ENCODE measurements around the gene HSF2BP. TPM values are rescaled to one million over a fixed set of nuclear protein-coding genes. Genes with fewer than 3 reads are reported as not detected.
"Not testable (repeated sequence)": the region's sequence is repeated elsewhere in the genome, so short reads cannot be mapped to it uniquely, and the experiment has no call there.

HSF2BP gene
- total RNA-seq, 1 donor from 2014 or later: 1.1 TPM

- H3K36me3 Mint-ChIP-seq (ENCODE audit: low read depth); H3K27me3 Mint-ChIP-seq (ENCODE audit: low read depth); H3K4me3 Mint-ChIP-seq (ENCODE audit: low read depth); H3K27ac Mint-ChIP-seq; H3K9me3 Mint-ChIP-seq; H3K4me1 Mint-ChIP-seq (ENCODE audit: low read depth); intact Hi-C loops (cut with micrococcal nuclease); DNase-seq (ENCODE audit: low spot score): not testable (repeated sequence)
Observed at GRCh38 chr21:43522495-43523131, 136.7 kb downstream of the HSF2BP start.

DNA sequence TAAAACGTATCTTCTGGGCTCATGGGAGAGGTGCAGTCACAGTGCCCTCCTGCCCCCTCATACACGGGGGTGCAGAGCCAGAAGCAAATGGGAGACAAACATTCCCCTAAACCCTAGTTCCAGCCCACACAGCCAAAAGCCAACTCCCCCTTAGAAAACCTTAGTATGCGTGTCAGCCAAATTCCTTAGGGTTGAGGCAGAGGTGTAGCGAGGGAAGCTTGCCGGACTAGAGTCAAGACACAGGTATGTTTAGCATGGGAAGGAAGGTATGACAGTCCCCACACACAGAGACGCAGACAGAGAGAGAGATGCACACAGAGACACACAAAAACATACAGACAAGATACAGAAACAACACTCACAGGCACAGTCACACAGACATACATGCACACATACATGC is 141.6 kb downstream of the HSF2BP start:
- not testable (repeated sequence) for H3K27me3 Mint-ChIP-seq (ENCODE audit: low read depth); H3K36me3 Mint-ChIP-seq (ENCODE audit: low read depth)

GRCh38 chr21:43516860-43517627 is 142.2 kb downstream of the HSF2BP start:
- H3K27me3 Mint-ChIP-seq (ENCODE audit: low read depth); H3K9me3 Mint-ChIP-seq; DNase-seq (ENCODE audit: low spot score); H3K4me1 Mint-ChIP-seq (ENCODE audit: low read depth); H3K4me3 Mint-ChIP-seq (ENCODE audit: low read depth); H3K27ac Mint-ChIP-seq; H3K36me3 Mint-ChIP-seq (ENCODE audit: low read depth); intact Hi-C loops (cut with micrococcal nuclease): not testable (repeated sequence)

More for the DNA sequence above, 141.6 kb downstream of the HSF2BP start:
- DNase-seq (ENCODE audit: low spot score); H3K4me3 Mint-ChIP-seq (ENCODE audit: low read depth); intact Hi-C loops (cut with micrococcal nuclease); H3K27ac Mint-ChIP-seq; H3K9me3 Mint-ChIP-seq; H3K4me1 Mint-ChIP-seq (ENCODE audit: low read depth): not testable (repeated sequence)

DNA sequence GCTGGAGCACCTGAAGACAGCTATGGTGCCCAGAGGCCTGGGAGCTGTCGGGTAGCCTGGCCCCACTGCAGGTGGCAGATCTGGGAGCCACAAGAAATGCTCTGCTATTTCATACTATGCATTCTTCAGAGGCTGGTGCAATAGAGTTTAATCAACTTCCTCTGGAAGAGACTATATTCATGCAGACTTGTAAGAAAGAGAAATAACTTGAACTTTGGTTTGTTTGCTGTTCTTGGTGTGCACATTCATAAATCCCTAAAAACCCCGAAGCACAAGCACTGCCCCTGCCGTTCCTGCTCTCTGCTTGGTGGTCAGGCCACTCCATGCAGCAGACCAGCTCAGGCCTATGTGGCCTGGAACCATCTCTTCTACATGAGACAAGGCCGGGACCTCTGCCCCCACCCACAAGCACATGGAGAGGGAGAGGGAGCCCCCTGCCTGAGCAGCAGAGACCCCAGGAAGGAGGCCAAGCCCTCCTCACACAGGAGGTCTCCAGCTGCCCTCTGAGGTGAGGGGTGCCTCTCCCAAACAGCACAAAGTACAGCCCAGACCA is 142.9 kb downstream of the HSF2BP start:
- not testable (repeated sequence) for H3K27ac Mint-ChIP-seq

GRCh38 chr21:43514834-43515233 is 144.5 kb downstream of the HSF2BP start:
- not testable (repeated sequence) for DNase-seq (ENCODE audit: low spot score); H3K9me3 Mint-ChIP-seq; H3K4me3 Mint-ChIP-seq (ENCODE audit: low read depth)

More for the DNA sequence above, 142.9 kb downstream of the HSF2BP start:
- intact Hi-C loops (cut with micrococcal nuclease); DNase-seq (ENCODE audit: low spot score); H3K4me1 Mint-ChIP-seq (ENCODE audit: low read depth); H3K27me3 Mint-ChIP-seq (ENCODE audit: low read depth); H3K9me3 Mint-ChIP-seq; H3K4me3 Mint-ChIP-seq (ENCODE audit: low read depth); H3K36me3 Mint-ChIP-seq (ENCODE audit: low read depth): not testable (repeated sequence)

DNA sequence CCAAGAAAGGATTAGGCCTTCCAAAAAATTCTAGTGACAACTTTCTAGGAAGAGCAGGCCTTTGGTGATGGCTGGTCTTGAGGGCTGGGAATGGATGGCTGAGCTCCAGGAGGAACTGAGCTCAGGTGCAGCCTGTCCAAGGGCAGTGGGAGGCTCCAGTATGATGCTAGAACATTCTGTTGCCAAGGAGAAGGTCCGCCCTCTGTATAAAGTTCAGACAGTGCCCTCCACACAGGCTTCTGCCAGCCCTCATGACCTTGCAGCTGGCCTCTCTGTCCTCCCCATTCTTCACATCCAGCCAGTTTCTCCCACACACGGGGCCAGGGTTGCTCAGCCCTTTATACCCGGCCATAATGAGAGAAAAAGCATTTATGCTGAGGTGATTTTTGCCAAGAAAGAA is 146.3 kb downstream of the HSF2BP start:
- H3K4me3 Mint-ChIP-seq (ENCODE audit: low read depth); DNase-seq (ENCODE audit: low spot score); H3K27ac Mint-ChIP-seq; H3K9me3 Mint-ChIP-seq; H3K27me3 Mint-ChIP-seq (ENCODE audit: low read depth); H3K4me1 Mint-ChIP-seq (ENCODE audit: low read depth); intact Hi-C loops (cut with micrococcal nuclease); H3K36me3 Mint-ChIP-seq (ENCODE audit: low read depth): not testable (repeated sequence)

More at GRCh38 chr21:43514834-43515233, 144.5 kb downstream of the HSF2BP start:
- H3K36me3 Mint-ChIP-seq (ENCODE audit: low read depth); H3K27ac Mint-ChIP-seq; intact Hi-C loops (cut with micrococcal nuclease); H3K4me1 Mint-ChIP-seq (ENCODE audit: low read depth); H3K27me3 Mint-ChIP-seq (ENCODE audit: low read depth): not testable (repeated sequence)

DNA sequence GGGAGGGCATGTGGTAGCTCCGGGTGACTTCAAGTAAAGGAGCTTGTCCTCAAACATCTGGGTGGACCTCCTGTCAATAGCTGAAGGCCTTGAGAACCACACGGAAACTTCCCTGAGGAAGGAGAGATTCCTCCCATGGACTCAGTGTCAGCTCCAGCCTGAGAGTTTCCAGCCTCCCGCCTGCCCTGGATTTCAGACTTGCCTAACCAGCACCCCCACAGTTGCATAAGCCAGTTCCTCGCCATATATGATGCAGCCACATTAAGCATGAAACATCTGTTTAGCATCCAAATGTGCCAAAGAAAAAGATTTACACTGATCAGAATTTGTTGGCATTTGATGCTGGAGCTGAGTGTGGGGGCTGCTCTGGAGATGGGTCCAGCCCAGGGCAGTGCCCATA is 148.1 kb downstream of the HSF2BP start:
- intact Hi-C loops (cut with micrococcal nuclease); H3K36me3 Mint-ChIP-seq (ENCODE audit: low read depth); H3K4me1 Mint-ChIP-seq (ENCODE audit: low read depth); H3K27ac Mint-ChIP-seq; H3K4me3 Mint-ChIP-seq (ENCODE audit: low read depth); DNase-seq (ENCODE audit: low spot score); H3K27me3 Mint-ChIP-seq (ENCODE audit: low read depth); H3K9me3 Mint-ChIP-seq: not testable (repeated sequence)

- H3K36me3 Mint-ChIP-seq (ENCODE audit: low read depth); H3K27me3 Mint-ChIP-seq (ENCODE audit: low read depth); H3K27ac Mint-ChIP-seq; DNase-seq (ENCODE audit: low spot score); H3K9me3 Mint-ChIP-seq; H3K4me1 Mint-ChIP-seq (ENCODE audit: low read depth); intact Hi-C loops (cut with micrococcal nuclease); H3K4me3 Mint-ChIP-seq (ENCODE audit: low read depth): not testable (repeated sequence)
Observed at GRCh38 chr21:43510669-43511068, 148.6 kb downstream of the HSF2BP start.

DNA sequence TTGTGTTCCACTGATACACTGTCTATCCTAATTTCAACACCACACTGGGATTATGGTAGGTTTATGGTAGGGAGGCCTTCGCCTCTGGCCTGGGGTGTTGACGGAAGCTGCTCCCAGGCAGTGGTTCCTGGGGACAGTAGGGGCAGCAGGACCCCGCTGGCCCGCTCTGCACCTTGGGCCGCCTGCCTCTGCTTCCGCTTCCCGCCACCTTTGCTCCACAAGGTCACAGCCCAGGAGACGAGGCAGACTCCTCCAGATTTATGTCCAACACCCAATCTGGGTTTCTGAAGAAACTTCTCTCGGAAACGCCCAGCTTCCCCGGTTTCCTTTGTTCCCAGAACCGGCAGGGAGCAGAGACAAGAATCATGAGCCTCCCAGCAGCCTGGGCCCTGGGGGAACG is 155.4 kb downstream of the HSF2BP start:
- H3K9me3 Mint-ChIP-seq; intact Hi-C loops (cut with micrococcal nuclease); DNase-seq (ENCODE audit: low spot score); H3K4me3 Mint-ChIP-seq (ENCODE audit: low read depth); H3K36me3 Mint-ChIP-seq (ENCODE audit: low read depth); H3K27me3 Mint-ChIP-seq (ENCODE audit: low read depth); H3K27ac Mint-ChIP-seq; H3K4me1 Mint-ChIP-seq (ENCODE audit: low read depth): not testable (repeated sequence)

DNA sequence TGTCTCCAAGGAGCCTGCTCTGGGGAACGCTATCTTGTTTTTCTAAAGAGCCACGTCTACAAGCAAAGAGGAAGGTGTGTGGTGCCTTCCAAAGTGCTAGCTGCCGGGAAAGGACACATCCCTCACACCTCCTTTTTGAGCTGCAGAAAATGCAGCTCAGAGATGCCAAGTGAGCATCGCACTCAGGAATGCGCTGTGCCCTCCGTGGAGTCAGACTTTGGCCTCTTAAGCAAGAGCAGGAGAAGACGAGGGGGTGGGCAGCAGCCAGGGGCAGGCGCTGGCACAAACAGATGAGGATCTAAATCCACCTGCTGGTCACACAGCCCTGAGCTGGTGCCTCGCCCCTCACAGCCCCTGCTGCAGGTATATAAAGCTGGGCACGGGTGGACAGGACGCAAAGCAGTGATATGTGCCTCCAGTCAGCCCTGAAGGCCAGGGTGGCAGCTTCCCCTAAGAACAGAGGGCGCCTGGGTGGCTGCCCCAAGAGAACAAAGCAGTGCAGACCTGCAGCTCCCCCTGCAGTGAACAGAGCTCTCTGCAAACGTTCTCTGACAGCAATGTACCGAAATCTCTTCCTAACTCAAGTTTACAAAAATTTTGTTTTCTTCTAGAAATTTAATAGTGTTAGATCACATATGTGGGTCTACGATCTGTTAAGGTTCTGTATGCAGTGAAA is 156.1 kb downstream of the HSF2BP start:
- intact Hi-C loops (cut with micrococcal nuclease); DNase-seq (ENCODE audit: low spot score); H3K27me3 Mint-ChIP-seq (ENCODE audit: low read depth); H3K9me3 Mint-ChIP-seq; H3K36me3 Mint-ChIP-seq (ENCODE audit: low read depth); H3K4me1 Mint-ChIP-seq (ENCODE audit: low read depth); H3K27ac Mint-ChIP-seq; H3K4me3 Mint-ChIP-seq (ENCODE audit: low read depth): not testable (repeated sequence)

DNA sequence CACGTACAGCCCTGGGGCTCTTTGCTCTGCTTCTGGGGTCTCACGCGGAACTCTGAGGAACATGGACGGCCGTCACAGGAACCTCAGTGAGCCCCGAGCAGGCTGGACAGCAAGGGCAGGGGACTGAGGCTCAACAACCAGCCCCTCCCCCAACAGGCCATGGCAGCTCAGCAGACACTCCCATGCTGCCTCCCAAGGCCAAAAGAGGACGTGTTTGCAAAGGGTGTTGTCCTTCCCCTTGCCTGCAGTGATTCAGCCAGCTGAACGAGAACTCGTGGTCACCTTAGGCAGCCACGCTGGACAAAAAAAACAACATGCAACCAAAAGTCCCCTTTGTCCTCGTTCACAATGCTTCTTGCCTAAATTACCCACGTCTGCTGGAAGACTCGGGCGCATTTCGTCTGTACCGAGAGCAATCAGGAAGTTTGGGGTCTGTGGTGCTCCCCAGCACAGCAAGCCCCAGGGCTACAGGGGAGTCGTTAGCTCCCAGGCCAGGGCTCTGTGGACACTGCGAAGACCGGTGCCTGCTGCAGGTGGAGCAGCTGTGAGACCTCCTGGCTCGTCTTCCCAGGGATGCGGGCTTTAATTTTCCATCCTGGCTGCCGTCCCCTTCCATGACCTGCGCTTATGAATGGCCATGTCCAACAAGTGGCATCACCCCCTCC is 156.7 kb downstream of the HSF2BP start:
- H3K4me3 Mint-ChIP-seq (ENCODE audit: low read depth); H3K4me1 Mint-ChIP-seq (ENCODE audit: low read depth); H3K27ac Mint-ChIP-seq; H3K36me3 Mint-ChIP-seq (ENCODE audit: low read depth); DNase-seq (ENCODE audit: low spot score); intact Hi-C loops (cut with micrococcal nuclease); H3K27me3 Mint-ChIP-seq (ENCODE audit: low read depth); H3K9me3 Mint-ChIP-seq: not testable (repeated sequence)

- H3K27ac Mint-ChIP-seq; H3K27me3 Mint-ChIP-seq (ENCODE audit: low read depth); H3K4me1 Mint-ChIP-seq (ENCODE audit: low read depth); H3K36me3 Mint-ChIP-seq (ENCODE audit: low read depth); intact Hi-C loops (cut with micrococcal nuclease); DNase-seq (ENCODE audit: low spot score); H3K4me3 Mint-ChIP-seq (ENCODE audit: low read depth); H3K9me3 Mint-ChIP-seq: not testable (repeated sequence)
Observed at GRCh38 chr21:43498924-43499323, 160.4 kb downstream of the HSF2BP start.

Data from activated T-helper 2 cell treated with anti-CD3 and anti-CD28 coated beads, Interferon-gamma antibody, Interleukin-2, Interleukin-4, amounts not matched to agents 10 μg/mL and 5 μg/mL and 100 μg/mL, durations not matched to agents 14 hours and 24 hours and 36 hours (primary cell).